ENCODE measurements around the gene AOAH.

- TF ChIP-seq, protein P1, sequence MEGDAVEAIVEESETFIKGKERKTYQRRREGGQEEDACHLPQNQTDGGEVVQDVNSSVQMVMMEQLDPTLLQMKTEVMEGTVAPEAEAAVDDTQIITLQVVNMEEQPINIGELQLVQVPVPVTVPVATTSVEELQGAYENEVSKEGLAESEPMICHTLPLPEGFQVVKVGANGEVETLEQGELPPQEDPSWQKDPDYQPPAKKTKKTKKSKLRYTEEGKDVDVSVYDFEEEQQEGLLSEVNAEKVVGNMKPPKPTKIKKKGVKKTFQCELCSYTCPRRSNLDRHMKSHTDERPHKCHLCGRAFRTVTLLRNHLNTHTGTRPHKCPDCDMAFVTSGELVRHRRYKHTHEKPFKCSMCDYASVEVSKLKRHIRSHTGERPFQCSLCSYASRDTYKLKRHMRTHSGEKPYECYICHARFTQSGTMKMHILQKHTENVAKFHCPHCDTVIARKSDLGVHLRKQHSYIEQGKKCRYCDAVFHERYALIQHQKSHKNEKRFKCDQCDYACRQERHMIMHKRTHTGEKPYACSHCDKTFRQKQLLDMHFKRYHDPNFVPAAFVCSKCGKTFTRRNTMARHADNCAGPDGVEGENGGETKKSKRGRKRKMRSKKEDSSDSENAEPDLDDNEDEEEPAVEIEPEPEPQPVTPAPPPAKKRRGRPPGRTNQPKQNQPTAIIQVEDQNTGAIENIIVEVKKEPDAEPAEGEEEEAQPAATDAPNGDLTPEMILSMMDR (CRISPR knock-in tag; IDR thresholded peaks at IDR 0.05): no peak
- no peak for TF ChIP-seq NFE2L1 (CRISPR knock-in tag; IDR thresholded peaks at IDR 0.05; ENCODE audit: borderline replicate concordance)
- no peak for TF ChIP-seq ZNF333 (CRISPR knock-in tag; IDR thresholded peaks at IDR 0.05; ENCODE audit: borderline replicate concordance)
- TF ChIP-seq, protein P2, sequence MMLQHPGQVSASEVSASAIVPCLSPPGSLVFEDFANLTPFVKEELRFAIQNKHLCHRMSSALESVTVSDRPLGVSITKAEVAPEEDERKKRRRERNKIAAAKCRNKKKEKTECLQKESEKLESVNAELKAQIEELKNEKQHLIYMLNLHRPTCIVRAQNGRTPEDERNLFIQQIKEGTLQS (CRISPR knock-in tag; IDR thresholded peaks at IDR 0.05): no peak
- TF ChIP-seq, protein P3, sequence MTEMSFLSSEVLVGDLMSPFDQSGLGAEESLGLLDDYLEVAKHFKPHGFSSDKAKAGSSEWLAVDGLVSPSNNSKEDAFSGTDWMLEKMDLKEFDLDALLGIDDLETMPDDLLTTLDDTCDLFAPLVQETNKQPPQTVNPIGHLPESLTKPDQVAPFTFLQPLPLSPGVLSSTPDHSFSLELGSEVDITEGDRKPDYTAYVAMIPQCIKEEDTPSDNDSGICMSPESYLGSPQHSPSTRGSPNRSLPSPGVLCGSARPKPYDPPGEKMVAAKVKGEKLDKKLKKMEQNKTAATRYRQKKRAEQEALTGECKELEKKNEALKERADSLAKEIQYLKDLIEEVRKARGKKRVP (CRISPR knock-in tag; IDR thresholded peaks at IDR 0.05): no peak
- no peak for TF ChIP-seq POLR2AphosphoS5 (IDR thresholded peaks at IDR 0.05; ENCODE audit: low read depth, low read length)
- no peak for TF ChIP-seq ATF7 (IDR thresholded peaks at IDR 0.05)
- TF ChIP-seq ATF7 (CRISPR knock-in tag; IDR thresholded peaks at IDR 0.05): no peak
- TF ChIP-seq ZNF687 (CRISPR knock-in tag; IDR thresholded peaks at IDR 0.05): no peak
- TF ChIP-seq ZNF251 (CRISPR knock-in tag; IDR thresholded peaks at IDR 0.05): no peak
- TF ChIP-seq ZNF160 (CRISPR knock-in tag; IDR thresholded peaks at IDR 0.05): no peak
- TF ChIP-seq ATF1 (CRISPR knock-in tag; IDR thresholded peaks at IDR 0.05): no peak
Measured at GRCh38 chr7:36602934-36603887, 121.1 kb downstream of the AOAH start.

Measured in HepG2 (cell line).